H1 (cell line): ENCODE measurements around the gene NLK.

Experiments used
- ASH2L ChIP-seq: fragments of 200-600, 300-600 bp; sonication (generic); IDR thresholded peaks from one replicate; pipeline ENCODE4 v1.7.1; 2017; ENCODE audit warnings: low read length
- CEBPB ChIP-seq: IDR thresholded peaks from 2 replicates; pipeline ENCODE4 v1.6.1; 2012; ENCODE audit warnings: low read depth, low read length
- CTCF ChIP-seq, 3 experiments: IDR thresholded peaks; 1 replicate in 2 of 3; 2 replicates in 1 of 3; pipeline versions ENCODE4 v1.5.1 to v1.6.1; 2011; ENCODE audit warnings: low read length in 3 of 3, mild to moderate bottlenecking in 3 of 3, inconsistent platforms in 2 of 3, low read depth in 1 of 3, moderate library complexity in 1 of 3; ENCODE audit not compliant: insufficient read depth in 1 of 3; ENCODE audit errors: control extremely low read depth in 1 of 3
- MAFK ChIP-seq: IDR thresholded peaks from 2 replicates; pipeline ENCODE4 v1.6.1; 2012; ENCODE audit warnings: low read depth, mild to moderate bottlenecking, improper control_type of control experiment, low read length
- POLR2A ChIP-seq, 2 experiments: IDR thresholded peaks; 1 replicate in 1 of 2; 2 replicates in 1 of 2; pipeline ENCODE4 v1.6.1; 2011; ENCODE audit warnings: low read depth in 2 of 2, low read length in 2 of 2, mild to moderate bottlenecking in 2 of 2; ENCODE audit errors: control extremely low read depth in 1 of 2
- POLR2AphosphoS5 ChIP-seq: IDR thresholded peaks from 2 replicates; pipeline ENCODE4 v1.6.1; 2011; ENCODE audit warnings: low read depth, low read length
- SIN3A ChIP-seq, 2 experiments: IDR thresholded peaks in 1 of 2; conservative IDR thresholded peaks in 1 of 2; 2 replicates each; pipeline ENCODE4 v1.6.1; 2011 to 2012; ENCODE audit warnings: low read length in 2 of 2, improper control_type of control experiment in 1 of 2, low read depth in 1 of 2, mild to moderate bottlenecking in 1 of 2

GRCh38 chr17:28142305-28142704, 99.8 kb downstream of the NLK start:
- TF ChIP-seq POLR2A (IDR thresholded peaks at IDR 0.05; ENCODE audit: control extremely low read depth in 1 of 2, low read depth in 2 of 2, low read length in 2 of 2), result no peak
- no peak for TF ChIP-seq POLR2AphosphoS5
- no peak for TF ChIP-seq CTCF (IDR thresholded peaks at IDR 0.05; ENCODE audit: control extremely low read depth in 1 of 3, insufficient read depth in 1 of 3, low read depth in 1 of 3, low read length in 3 of 3)
- no peak for TF ChIP-seq ASH2L
- TF ChIP-seq CEBPB, result no peak
- TF ChIP-seq MAFK, result no peak
- TF ChIP-seq SIN3A (conservative IDR thresholded peaks at IDR 0.05 in 1 of 2, IDR thresholded peaks at IDR 0.05 in 1 of 2; ENCODE audit: low read depth in 1 of 2, low read length in 2 of 2), result no peak
